T-helper 2 cell treated with Interferon-gamma antibody and Interleukin-4, amounts not matched to agents 100 ng/mL and 5 ng/mL, for 36 hours (primary cell): Measurements from ENCODE around the gene NCKAP5. TPM values are rescaled to one million over a fixed set of nuclear protein-coding genes. Genes with fewer than 3 reads are reported as not detected.
"Not testable (repeated sequence)": the region's sequence is repeated elsewhere in the genome, so short reads cannot be mapped to it uniquely, and the experiment has no call there.

ENCODE experiments used
- intact Hi-C: fragments of 100-400 bp; cut with micrococcal nuclease; formaldehyde crosslinking; loops from one replicate; pipeline ENCODE4 v1.15.1; 2023
- total RNA-seq: library from RNA; stranded (reverse); gene quantifications from 2 replicates; pipeline ENCODE4 v1.2.3, GENCODE V29; 2022

NCKAP5 gene
- total RNA-seq, 1 donor from 2014 or later, result not detected

DNA sequence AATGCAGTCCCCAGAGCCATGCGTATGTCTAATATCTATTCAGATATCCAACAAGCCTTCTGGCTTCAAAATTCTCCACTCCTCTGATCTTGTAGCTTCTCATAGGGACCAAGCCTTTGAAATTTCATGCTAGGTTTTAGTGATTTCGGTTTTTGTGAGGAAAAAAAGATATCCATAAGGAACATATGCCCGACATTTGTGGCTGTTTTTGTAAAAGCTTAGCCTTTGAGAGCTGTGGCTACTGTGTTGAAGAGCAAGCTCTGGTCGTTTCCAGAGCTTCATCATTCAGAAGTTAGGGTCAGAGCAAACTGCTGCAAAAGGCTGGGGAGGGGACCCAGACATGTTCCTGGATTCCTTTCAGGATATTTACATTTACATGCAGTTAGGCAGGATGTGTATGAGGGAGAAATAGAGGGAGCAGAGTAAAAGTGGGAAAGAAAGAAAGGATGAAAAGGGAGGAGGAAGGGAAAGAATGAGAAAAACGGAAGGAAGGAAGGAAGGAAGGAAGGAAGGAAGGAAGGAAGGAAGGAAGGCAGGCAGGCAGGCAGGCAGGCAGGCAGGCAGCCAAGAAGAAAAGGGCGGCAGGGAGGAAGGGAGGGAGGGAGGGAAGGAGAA lies 70.2 kb downstream of the NCKAP5 start:
- intact Hi-C loops, result no loop called here

GRCh38 chr2:133497270-133497893 lies 70.9 kb downstream of the NCKAP5 start:
- intact Hi-C loops, result no loop called here

GRCh38 chr2:133496501-133497269 lies 71.6 kb downstream of the NCKAP5 start:
- intact Hi-C loops, result no loop called here

- intact Hi-C loops, result no loop called here
Observed at GRCh38 chr2:133495226-133495625, 73.0 kb downstream of the NCKAP5 start.

- intact Hi-C loops, result no loop called here
Observed at GRCh38 chr2:133492719-133493380, 75.4 kb downstream of the NCKAP5 start.

DNA sequence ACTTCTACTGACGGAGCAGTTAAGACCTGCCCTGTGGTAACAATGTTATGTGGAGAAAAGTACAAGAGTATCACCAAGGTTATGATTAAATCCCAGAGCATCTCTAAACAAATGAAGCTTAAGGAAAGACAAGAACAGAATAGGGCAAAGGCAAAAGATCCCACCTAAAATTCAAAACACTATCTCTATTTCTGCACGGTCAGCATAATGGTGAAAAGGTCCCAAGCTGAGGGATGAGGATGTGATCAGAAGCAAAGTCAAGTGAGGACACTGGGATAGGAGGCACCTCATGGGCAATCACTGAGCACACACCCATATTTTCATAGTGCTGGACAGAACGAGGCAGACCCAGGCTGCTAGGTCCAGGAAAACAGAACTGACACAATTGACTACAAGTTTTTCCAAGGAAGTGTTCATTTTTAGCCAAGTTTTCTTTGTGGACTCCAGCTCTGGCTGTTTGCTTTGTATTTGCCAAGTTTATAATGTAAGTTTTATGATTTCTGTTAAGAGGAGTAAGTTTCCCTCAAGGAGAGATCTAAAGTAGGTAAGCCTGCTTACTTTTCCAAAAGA lies 77.8 kb downstream of the NCKAP5 start:
- intact Hi-C loops, result no loop called here

- intact Hi-C loops, result no loop called here
Observed at GRCh38 chr2:133489641-133490410, 78.4 kb downstream of the NCKAP5 start.

- intact Hi-C loops, result no loop called here
Observed at GRCh38 chr2:133489146-133489545, 79.1 kb downstream of the NCKAP5 start.

- intact Hi-C loops, result no loop called here
Observed at GRCh38 chr2:133486771-133487191, 81.5 kb downstream of the NCKAP5 start.

GRCh38 chr2:133485868-133486267 lies 82.4 kb downstream of the NCKAP5 start:
- intact Hi-C loops, result no loop called here

DNA sequence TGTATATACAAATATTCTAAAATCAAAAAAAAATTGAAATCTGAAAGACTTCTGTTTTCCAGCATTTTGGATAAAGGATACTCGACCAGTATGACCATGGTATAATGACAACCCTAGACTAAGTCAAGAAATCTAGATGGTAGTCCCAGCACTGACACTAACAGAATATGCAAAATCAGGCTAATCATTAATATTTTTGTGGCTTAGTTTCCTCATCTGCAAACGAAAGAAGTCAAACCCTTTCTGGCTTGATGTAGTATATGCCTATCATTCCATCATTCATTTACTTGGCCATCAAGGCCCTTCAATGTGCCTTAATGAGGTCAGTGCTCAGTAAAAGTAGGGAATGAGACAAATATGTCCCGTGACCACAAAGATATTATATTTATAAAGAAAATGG lies 83.5 kb downstream of the NCKAP5 start:
- intact Hi-C loops, result no loop called here

- intact Hi-C loops, result no loop called here
Observed at GRCh38 chr2:133484106-133484505, 84.2 kb downstream of the NCKAP5 start.

- intact Hi-C loops, result no loop called here
Observed at GRCh38 chr2:133483181-133483580, 85.1 kb downstream of the NCKAP5 start.

DNA sequence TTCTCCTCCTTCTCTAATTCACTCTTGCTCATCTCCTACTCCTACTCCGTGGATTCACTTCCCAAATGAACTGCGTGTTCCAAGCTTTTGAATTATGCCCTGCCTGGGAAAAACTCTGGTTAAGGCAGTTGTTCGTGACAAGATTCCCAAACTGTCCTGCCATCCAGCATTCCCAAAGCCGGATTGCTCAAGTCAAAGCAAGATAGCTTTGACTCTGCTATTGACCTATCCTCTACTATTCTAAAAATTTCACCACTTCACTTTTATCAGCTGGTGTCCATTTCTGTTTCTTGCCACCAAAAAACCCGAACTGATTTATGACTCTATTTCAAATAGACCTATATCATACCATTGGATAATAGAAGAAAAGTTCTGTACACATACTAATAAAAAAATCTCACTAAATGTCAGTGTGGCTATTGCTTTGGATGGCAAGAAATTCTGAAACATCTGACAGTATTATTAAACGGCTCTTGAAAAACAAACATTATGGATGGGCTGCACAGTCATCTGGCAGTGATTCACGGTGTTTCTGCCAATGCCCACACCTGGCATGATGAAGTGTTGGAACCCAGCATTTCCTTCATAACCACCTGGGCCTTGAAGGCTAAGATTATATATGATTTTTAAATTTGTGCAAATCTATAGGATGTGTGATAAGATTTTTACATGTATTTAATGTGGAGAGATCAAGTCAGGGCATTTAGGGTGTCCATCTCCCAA lies 87.4 kb downstream of the NCKAP5 start:
- intact Hi-C loops, result no loop called here

- intact Hi-C loops, result no loop called here
Observed at GRCh38 chr2:133477616-133477990, 90.7 kb downstream of the NCKAP5 start.

GRCh38 chr2:133476931-133477615 lies 91.2 kb downstream of the NCKAP5 start:
- intact Hi-C loops, result no loop called here

DNA sequence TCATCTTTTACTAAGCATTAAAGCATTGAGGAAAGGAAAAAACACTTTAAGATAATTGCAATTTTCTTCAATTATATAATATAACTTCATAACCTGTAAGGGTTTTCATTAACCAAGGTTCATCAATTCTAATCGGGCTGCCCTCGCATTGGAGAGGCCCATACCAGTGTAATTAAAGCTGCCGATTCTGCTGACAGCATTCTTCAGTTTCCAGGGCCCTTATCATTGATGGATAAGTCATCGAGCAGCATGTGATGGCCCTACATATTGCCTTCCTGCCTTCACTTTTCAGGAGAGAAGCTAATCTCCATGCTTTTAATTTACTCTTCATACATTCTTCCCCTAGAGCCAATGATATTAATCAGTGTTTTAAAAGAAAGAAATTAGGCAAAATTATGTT lies 92.0 kb downstream of the NCKAP5 start:
- intact Hi-C loops, result no loop called here

GRCh38 chr2:133475610-133476009 lies 92.7 kb downstream of the NCKAP5 start:
- intact Hi-C loops, result no loop called here

DNA sequence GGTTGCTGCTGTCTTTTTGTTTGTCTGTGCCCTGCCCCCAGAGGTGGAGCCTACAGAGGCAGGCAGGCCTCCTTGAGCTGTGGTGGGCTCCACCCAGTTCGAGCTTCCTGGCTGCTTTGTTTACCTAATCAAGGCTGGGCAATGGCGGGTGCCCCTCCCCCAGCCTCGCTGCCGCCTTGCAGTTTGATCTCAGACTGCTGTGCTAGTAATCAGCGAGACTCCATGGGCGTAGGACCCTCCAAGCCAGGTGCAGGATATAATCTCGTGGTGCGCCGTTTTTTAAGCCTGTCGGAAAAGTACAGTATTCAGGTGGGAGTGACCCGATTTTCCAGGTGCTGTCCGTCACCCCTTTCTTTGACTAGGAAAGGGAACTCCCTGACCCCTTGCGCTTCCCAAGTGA lies 97.8 kb downstream of the NCKAP5 start:
- intact Hi-C loops, result not testable (repeated sequence)

- intact Hi-C loops, result no loop called here
Observed at GRCh38 chr2:133462811-133463210, 105.5 kb downstream of the NCKAP5 start.
